22Rv1 (cell line): ENCODE data around the gene GFRA4.

ENCODE experiments used
- CTCF ChIP-seq: fragments of 450-650 bp; IDR thresholded peaks from 2 replicates; pipeline ENCODE4 v1.5.1; 2017; ENCODE audit warnings: mild to moderate bottlenecking
- ZFX ChIP-seq: fragments of 450-650 bp; IDR thresholded peaks from 2 replicates; pipeline ENCODE4 v1.6.1; 2017; ENCODE audit warnings: antibody characterized with exemption, borderline replicate concordance

GRCh38 chr20:3678856-3679720 is 15.9 kb upstream of the GFRA4 start:
- TF ChIP-seq CTCF: no peak
- TF ChIP-seq ZFX: no peak
